Mucosa of descending colon (tissue), 3 donors: ENCODE results near the gene PTPRK. TPM values are rescaled to one million over a fixed set of nuclear protein-coding genes. Genes with fewer than 3 reads are reported as not detected.

Experiments used
- ATAC-seq: fragments of 200-7000 bp; cut with Tn5 transposase; one replicate; pipeline ENCODE4 v1.9.1; 2020; ENCODE audit warnings: mild to moderate bottlenecking, moderate library complexity
- DNase-seq, 3 donors: peaks; one replicate each; pipeline ENCODE4 v3.0.0-alpha.2; 2020
- H3K36me3 ChIP-seq: fragments of 200-600 bp; one replicate; pipeline ENCODE4 v1.8.0; 2021; ENCODE audit warnings: low read depth, mild to moderate bottlenecking
- H3K4me1 ChIP-seq: fragments of 200-600 bp; one replicate; pipeline ENCODE4 v1.8.0; 2021; ENCODE audit warnings: low read depth, mild to moderate bottlenecking
- H3K4me3 ChIP-seq: fragments of 200-600 bp; one replicate; pipeline ENCODE4 v1.8.0; 2021; ENCODE audit warnings: mild to moderate bottlenecking
- H3K9me3 ChIP-seq: fragments of 200-600 bp; one replicate; pipeline ENCODE4 v1.8.0; 2021; ENCODE audit warnings: mild to moderate bottlenecking
- intact Hi-C, 2 donors: fragments of 100-400 bp; cut with DNase I in 1 of 2; cut with micrococcal nuclease in 1 of 2; formaldehyde crosslinking; loops; one replicate each; pipeline versions ENCODE4 v1.11.0 to v1.11.1; 2022; cut with DNase I, micrococcal nuclease
- total RNA-seq, 3 donors: library from RNA; stranded (reverse); fragmentation: NEBNext Ultra II Directional in 2 of 3; extraction: Animal tissue kit (Norgen Biotek cat#: 25700) in 2 of 3; gene quantifications; one replicate each; pipeline versions ENCODE4 v1.2.1 to v1.2.4, GENCODE V29; 2021 to 2023
- TF ChIP-seq, protein P1 (sequence below): fragments of 200-600 bp; IDR thresholded peaks from one replicate; pipeline ENCODE4 v1.8.0; 2022; ENCODE audit warnings: antibody characterized with exemption, mild to moderate bottlenecking
- donor health status: DM: no; HTN: no; CAD: no; lungs with moderate emphysema.
- donor health status: DM: no; HTN: no; CAD: no.
- donor health status: DM: no; HTN: yes; CAD: no.

The PTPRK gene
- total RNA-seq, 3 donors from 2014 or later = 75.9 to 159 (median 86.7) TPM

DNA sequence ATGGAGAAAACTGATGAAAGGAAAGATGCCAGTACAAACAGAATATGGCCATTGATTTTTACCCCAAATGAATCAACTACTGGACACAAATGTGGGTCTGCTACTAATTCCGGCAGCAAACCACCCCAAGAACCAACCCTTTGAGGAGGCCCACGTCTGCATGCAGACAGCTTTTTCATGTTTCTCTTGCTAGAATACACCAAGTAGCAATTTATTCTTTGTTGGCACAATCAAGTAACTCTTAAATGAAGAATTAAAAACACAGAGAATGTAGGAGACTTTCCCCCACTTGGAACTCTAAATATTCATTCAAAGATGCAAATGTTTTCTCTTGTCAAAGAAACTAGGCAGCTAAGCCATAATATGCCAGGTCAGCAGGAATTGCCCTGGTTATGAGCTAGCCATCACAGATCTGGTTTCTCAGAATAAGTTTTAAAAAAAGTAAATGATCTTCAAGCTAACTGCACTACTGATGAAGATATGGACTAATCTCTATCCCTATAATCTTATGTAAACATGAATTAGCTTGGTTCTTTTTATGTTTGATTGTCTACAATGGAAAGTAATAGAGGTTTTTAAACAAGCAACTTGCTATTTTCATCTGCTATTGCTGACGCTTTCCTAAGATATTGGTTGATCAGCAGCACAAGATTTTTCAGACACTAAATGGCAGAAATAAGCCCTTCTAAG lies 456.4 kb downstream of the PTPRK start:
- ATAC-seq = no peak
- Histone ChIP-seq H3K4me1 (no peaks in the 10 kb centered on the region), H3K4me3 (no peak overlapping the region), H3K36me3 (no peaks in the 10 kb centered on the region), H3K9me3 (no peaks in the 10 kb centered on the region)
- TF ChIP-seq, protein P1, sequence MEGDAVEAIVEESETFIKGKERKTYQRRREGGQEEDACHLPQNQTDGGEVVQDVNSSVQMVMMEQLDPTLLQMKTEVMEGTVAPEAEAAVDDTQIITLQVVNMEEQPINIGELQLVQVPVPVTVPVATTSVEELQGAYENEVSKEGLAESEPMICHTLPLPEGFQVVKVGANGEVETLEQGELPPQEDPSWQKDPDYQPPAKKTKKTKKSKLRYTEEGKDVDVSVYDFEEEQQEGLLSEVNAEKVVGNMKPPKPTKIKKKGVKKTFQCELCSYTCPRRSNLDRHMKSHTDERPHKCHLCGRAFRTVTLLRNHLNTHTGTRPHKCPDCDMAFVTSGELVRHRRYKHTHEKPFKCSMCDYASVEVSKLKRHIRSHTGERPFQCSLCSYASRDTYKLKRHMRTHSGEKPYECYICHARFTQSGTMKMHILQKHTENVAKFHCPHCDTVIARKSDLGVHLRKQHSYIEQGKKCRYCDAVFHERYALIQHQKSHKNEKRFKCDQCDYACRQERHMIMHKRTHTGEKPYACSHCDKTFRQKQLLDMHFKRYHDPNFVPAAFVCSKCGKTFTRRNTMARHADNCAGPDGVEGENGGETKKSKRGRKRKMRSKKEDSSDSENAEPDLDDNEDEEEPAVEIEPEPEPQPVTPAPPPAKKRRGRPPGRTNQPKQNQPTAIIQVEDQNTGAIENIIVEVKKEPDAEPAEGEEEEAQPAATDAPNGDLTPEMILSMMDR = no peak
- intact Hi-C loops = no loop called here
- no peak for DNase-seq

DNA sequence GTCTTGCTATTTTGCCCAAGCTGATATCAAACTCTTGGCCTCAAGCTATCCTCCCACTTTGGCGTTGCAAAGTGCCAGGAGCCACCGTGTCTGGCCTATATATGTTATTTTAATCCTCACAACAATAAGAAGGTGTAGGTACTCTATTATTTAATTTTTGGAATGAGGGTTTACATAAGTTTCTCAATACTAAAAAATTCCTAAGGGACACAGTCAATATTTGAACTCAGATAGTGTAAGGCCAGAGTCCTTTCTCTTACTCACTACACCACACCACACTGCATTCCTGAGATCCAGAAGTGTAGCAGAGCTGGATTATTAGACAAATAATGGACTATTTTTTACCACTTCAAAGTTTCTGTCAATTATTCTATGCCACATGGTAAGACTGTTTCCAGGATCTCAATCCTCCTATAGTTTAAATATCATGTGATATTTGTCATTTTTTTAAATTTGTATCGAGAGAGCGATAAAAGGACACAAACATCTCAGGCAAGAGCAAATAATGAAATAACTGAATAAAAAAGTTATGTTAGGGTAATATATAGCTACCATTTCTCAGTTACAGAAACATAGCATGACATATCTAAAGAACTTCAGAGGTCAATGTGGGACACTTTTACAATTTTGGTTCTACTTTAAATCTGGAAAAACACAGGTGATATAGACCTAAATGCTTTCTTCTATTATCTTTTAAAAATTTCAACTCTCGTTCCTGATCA lies 457.4 kb downstream of the PTPRK start:
- DNase-seq (no peak), ATAC-seq (no peak)
- Histone ChIP-seq H3K36me3 (no peaks in the 10 kb centered on the region), H3K9me3 (no peaks in the 10 kb centered on the region), H3K4me1 (no peaks in the 10 kb centered on the region), H3K4me3 (no peak overlapping the region)
- intact Hi-C loops = no loop called here
- TF ChIP-seq, protein P1 = no peak

DNA sequence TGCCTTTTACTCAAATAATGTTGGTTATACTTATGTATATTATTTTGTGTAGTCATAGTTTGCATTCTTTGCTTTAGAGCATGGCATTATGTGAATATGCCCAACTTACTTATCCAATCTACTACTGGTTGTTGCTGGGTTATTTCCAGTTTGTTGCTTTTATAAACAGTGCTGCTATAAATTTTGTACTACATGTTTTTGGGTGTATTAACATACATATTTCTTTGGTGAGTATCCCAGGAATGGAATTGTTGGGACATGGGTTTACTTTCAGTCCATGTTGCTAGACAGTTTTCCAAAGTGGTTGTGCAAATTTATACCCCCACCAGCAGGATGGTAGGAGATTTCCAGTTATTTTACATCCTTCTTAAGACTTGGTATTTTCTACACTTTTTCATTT lies 462.5 kb downstream of the PTPRK start:
- Histone ChIP-seq H3K4me3 (no peak overlapping the region), H3K4me1 (no peaks in the 10 kb centered on the region), H3K9me3 (no peaks in the 10 kb centered on the region), H3K36me3 (no peaks in the 10 kb centered on the region)
- no peak for ATAC-seq
- DNase-seq = no peak
- TF ChIP-seq, protein P1 = no peak
- intact Hi-C loops = no loop called here

DNA sequence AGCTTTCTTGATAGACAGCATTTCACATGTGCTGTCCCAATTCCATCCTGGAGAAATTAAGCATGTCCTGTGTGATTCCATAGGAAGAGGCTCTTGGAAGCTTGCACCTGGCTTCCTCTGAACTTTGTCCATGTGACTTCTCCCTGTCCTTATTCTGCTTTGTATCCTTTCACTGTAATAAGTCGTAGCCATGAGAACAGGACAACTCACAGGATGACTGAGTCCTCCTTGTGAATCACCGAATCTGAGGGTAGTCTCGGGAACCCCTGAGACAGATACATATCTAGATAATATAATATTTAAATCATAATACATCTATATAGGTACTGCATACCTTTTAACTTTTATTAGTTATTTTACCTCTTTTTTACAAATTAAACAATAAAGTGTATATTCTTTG lies 462.9 kb downstream of the PTPRK start:
- intact Hi-C loops = no loop called here
- Histone ChIP-seq H3K9me3 (no peaks in the 10 kb centered on the region), H3K36me3 (no peaks in the 10 kb centered on the region), H3K4me3 (no peak overlapping the region), H3K4me1 (no peaks in the 10 kb centered on the region)
- TF ChIP-seq, protein P1 = no peak
- no peak for ATAC-seq
- DNase-seq = no peak

DNA sequence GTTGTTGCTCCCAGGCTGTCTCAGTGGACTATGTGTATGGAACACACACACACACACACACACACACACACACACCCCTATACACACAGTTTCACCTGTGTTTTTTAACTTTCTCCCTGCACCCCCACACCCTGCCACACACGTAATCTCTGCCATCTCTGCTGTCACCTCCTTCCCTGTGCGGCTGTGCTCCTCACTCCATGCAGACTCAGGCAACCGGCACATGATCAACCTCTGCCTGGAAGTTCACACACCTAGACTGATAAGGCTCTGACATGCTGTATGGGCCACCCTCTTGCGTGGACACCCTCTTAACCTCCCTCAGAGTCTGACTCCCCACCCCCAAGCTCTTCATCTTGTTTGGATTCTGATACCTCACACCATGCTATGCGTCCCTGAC lies 467.3 kb downstream of the PTPRK start:
- TF ChIP-seq, protein P1 = no peak
- ATAC-seq (no peak), DNase-seq (no peak)
- H3K9me3 ChIP-seq = no peaks in the 10 kb centered on the region
- intact Hi-C loops = no loop called here
- H3K36me3 ChIP-seq = no peaks in the 10 kb centered on the region
- no peak overlapping the region for H3K4me3 ChIP-seq
- no peaks in the 10 kb centered on the region for H3K4me1 ChIP-seq
